Transverse colon (tissue), 4 donors: ENCODE data around the gene MYH10.

Experiments used
- CTCF ChIP-seq, 5 experiments: fragments of 200-600 bp in 3 of 5; fragments of 450-650 bp in 2 of 5; sonication (generic) in 3 of 5; IDR thresholded peaks; 1 replicate in 2 of 5; 2 replicates in 3 of 5; pipeline ENCODE4 v1.5.1; 2016 to 2017; ENCODE audit warnings: antibody characterized with exemption in 5 of 5, inconsistent platforms in 3 of 5, mild to moderate bottlenecking in 2 of 5, moderate library complexity in 1 of 5
- EP300 ChIP-seq: sonication (generic); formaldehyde crosslinking; IDR thresholded peaks from one replicate; pipeline ENCODE4 v1.6.1; 2017; ENCODE audit warnings: antibody characterized with exemption, low read depth
- POLR2A ChIP-seq: fragments of 450-650 bp; IDR thresholded peaks from one replicate; pipeline ENCODE4 v1.6.1; 2016; ENCODE audit warnings: antibody characterized with exemption, mild to moderate bottlenecking, moderate library complexity
- POLR2AphosphoS5 ChIP-seq, 3 donors: sonication (generic); formaldehyde crosslinking; IDR thresholded peaks; one replicate each; pipeline ENCODE4 v1.6.1; 2016; ENCODE audit warnings: antibody characterized with exemption in 3 of 3

DNA sequence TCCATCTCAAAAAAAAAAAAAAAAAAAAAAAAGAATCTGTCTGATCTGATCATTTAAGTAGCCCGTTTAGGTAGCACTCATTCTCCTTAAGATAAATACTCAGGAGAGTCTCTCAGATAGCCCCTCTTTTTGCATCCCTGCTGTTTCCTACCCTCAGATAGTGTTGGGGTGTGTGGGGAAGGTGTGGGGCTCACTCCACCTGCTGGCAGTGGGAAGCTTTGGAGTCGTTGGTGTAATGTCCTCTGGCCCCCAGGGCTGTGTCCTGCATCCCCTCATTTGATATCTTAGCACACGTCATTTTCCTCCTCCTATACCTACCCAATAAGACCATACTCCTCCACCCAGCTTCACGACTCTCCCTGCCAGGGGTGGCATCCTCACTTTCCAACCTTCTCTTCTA lies 20.5 kb upstream of the MYH10 start:
- TF ChIP-seq CTCF (IDR thresholded peaks at IDR 0.05) (no peak), POLR2AphosphoS5 (IDR thresholded peaks at IDR 0.05) (no peak), POLR2A (no peak), EP300 (no peak)
